ENCODE data around the gene PCK1. TPM values are rescaled to one million over a fixed set of nuclear protein-coding genes. Genes with fewer than 3 reads are reported as not detected.

PCK1 gene
- total RNA-seq, 1 experiment from 2014 or later = not detected

GRCh38 chr20:57513199-57513598 is 47.7 kb upstream of the PCK1 start:
- no peak overlapping the region for H2BK20ac ChIP-seq (ENCODE audit: low read depth, low read length, poor library complexity, severe bottlenecking)
- no peaks in the 10 kb centered on the region for H3K79me1 ChIP-seq (ENCODE audit: insufficient read depth, low read depth, low read length, poor library complexity, severe bottlenecking)
- H3T11ph ChIP-seq (ENCODE audit: low read length) = no peak overlapping the region
- no peak for DNase-seq
- no peaks in the 10 kb centered on the region for H3K9me3 ChIP-seq (ENCODE audit: control insufficient read depth, low read depth, low read length)
- no peak overlapping the region for H3K23ac ChIP-seq (ENCODE audit: insufficient read length, low read depth, low read length)
- H2BK12ac ChIP-seq (ENCODE audit: insufficient read length, low read depth, low read length) = no peak overlapping the region
- no peak overlapping the region for H3K27ac Mint-ChIP-seq
- no peak overlapping the region for H3K56ac ChIP-seq (ENCODE audit: insufficient read length, low read depth, low read length)
- no peak overlapping the region for H2BK15ac ChIP-seq (ENCODE audit: low read depth, low read length)
- no peaks in the 10 kb centered on the region for H3K36me3 Mint-ChIP-seq (ENCODE audit: insufficient read depth in 1 of 3, low read depth in 3 of 3)
- H3K9me3 Mint-ChIP-seq = no peaks in the 10 kb centered on the region
- no peak overlapping the region for H3K18ac ChIP-seq (ENCODE audit: insufficient read length, low read depth, low read length)
- no peaks in the 10 kb centered on the region for H3K23me2 ChIP-seq (ENCODE audit: insufficient read length, low read depth, low read length, poor library complexity, severe bottlenecking)
- no peak overlapping the region for H4K8ac ChIP-seq (replicated peaks; ENCODE audit: insufficient read length, low read depth, low read length)
- H2AFZ ChIP-seq (ENCODE audit: low read length) = no peak overlapping the region
- no peaks in the 10 kb centered on the region for H3K79me2 ChIP-seq (ENCODE audit: insufficient read depth, low read length)
- no peak overlapping the region for H3K4ac ChIP-seq (ENCODE audit: low read depth, low read length)
- H3K4me3 Mint-ChIP-seq = no peak overlapping the region
- H3K4me2 ChIP-seq (ENCODE audit: insufficient read depth, insufficient read length, low read length) = no peak overlapping the region
- no peaks in the 10 kb centered on the region; the same call in 1 of the 2 replicates for H3K27me3 Mint-ChIP-seq (ENCODE audit: low read depth)
- peaks cover 35 to 38% of the 10 kb centered on the region in 2 experiments for H3K4me1 Mint-ChIP-seq
- H3K4me1 ChIP-seq (ENCODE audit: insufficient read depth, low read length) = peaks cover 6% of the 10 kb centered on the region; the same call in 1 of the 2 replicates
- no peak overlapping the region for H3K14ac ChIP-seq (ENCODE audit: insufficient read depth, low read length)
- H3K27ac ChIP-seq (ENCODE audit: insufficient read length, low read depth, low read length) = no peak overlapping the region
- whole genome bisulfite sequencing (ENCODE audit: extremely low coverage, insufficient read length, low lambda C conversion rate) = no CpG with 5 or more reads among the region's 1 CpG
- no peak overlapping the region for H2BK120ac ChIP-seq (ENCODE audit: low read depth, low read length, poor library complexity, severe bottlenecking)
- TF ChIP-seq CTCF (conservative IDR thresholded peaks at IDR 0.05) = no peak
- H4K91ac ChIP-seq (ENCODE audit: insufficient read length, low read depth, low read length) = no peak overlapping the region
- no peaks in the 10 kb centered on the region for H3K27me3 ChIP-seq (ENCODE audit: insufficient read depth, low read length)
- H3K9ac ChIP-seq (ENCODE audit: extremely low read depth, insufficient read length, low read length) = no peak overlapping the region
- no peaks in the 10 kb centered on the region for H4K20me1 ChIP-seq (ENCODE audit: control insufficient read depth, insufficient read depth, insufficient read length)
- H2BK5ac ChIP-seq (ENCODE audit: insufficient read length, low read length) = no peak overlapping the region
- H2AK5ac ChIP-seq (ENCODE audit: insufficient read length, low read length) = no peak overlapping the region
- no peak overlapping the region for H4K5ac ChIP-seq (ENCODE audit: insufficient read length, low read depth, low read length)

All from H9 (cell line).